ENCODE results near the gene TMEM221.

DNA sequence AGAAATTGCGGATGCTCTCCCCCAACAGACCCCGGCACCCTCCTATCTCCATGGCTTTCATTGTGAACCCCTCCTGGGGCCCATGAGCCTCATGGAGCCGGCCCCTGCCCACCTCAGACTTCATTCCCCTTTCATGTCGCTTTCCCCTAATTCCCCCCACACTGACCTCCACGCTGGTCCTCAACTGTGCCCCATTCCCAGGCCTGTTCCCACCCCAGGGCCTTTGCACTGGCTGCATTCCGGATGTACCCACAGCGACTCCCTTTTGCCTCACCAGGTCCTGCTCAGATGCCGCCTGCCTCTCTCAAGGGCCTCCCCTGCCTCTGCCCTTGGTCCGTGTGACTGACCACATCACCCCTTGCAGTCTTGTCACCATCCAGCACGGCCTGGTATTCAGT is 35.1 kb upstream of the TMEM221 start:
- TF ChIP-seq EZH2 (IDR thresholded peaks at IDR 0.05; ENCODE audit: insufficient read depth, poor library complexity, severe bottlenecking), result no peak
- no peak for TF ChIP-seq EZH2phosphoT487 (IDR thresholded peaks at IDR 0.05; ENCODE audit: insufficient read depth, low read depth)

Data from GM23248 (cell line).